ENCODE results near the gene BZW1.

GRCh38 chr2:200828572-200829257, 17.0 kb downstream of the BZW1 start:
- TF ChIP-seq CTCF (conservative IDR thresholded peaks at IDR 0.05; ENCODE audit: low read depth, low read length) (no peak), POLR2A (IDR thresholded peaks at IDR 0.05; ENCODE audit: low read depth, low read length) (no peak), MXI1 (IDR thresholded peaks at IDR 0.05; ENCODE audit: borderline replicate concordance, low read depth, low read length) (no peak), CEBPB (IDR thresholded peaks at IDR 0.05; ENCODE audit: low read depth, low read length) (no peak), RAD21 (IDR thresholded peaks at IDR 0.05; ENCODE audit: low read length) (no peak), RCOR1 (IDR thresholded peaks at IDR 0.05; ENCODE audit: insufficient replicate concordance, low read length) (no peak), NFE2L2 (IDR thresholded peaks at IDR 0.05; ENCODE audit: low read depth, low read length) (no peak), CHD1 (IDR thresholded peaks at IDR 0.05; ENCODE audit: low read depth, low read length) (no peak)
